ENCODE results near the gene EPS8.

DNA sequence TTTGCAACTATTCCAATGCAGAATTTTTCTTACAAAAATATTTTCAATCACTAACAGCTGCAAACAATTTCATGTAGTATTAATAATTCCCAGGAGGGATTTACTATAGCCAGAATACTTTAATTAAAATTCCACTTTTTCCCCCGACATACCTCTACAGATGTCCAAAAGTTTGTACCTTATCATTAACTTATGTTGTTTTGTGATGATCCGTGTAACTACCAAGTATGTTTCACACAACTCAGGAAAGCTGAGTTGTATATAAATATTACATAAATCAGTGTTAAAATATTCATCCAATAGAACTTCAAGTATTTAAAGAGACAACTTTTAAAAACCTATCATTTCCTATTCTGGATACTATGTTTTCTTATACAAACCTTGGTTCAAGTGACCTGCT lies 2.4 kb downstream of the EPS8 start:
- TF ChIP-seq, protein P1, sequence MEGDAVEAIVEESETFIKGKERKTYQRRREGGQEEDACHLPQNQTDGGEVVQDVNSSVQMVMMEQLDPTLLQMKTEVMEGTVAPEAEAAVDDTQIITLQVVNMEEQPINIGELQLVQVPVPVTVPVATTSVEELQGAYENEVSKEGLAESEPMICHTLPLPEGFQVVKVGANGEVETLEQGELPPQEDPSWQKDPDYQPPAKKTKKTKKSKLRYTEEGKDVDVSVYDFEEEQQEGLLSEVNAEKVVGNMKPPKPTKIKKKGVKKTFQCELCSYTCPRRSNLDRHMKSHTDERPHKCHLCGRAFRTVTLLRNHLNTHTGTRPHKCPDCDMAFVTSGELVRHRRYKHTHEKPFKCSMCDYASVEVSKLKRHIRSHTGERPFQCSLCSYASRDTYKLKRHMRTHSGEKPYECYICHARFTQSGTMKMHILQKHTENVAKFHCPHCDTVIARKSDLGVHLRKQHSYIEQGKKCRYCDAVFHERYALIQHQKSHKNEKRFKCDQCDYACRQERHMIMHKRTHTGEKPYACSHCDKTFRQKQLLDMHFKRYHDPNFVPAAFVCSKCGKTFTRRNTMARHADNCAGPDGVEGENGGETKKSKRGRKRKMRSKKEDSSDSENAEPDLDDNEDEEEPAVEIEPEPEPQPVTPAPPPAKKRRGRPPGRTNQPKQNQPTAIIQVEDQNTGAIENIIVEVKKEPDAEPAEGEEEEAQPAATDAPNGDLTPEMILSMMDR (IDR thresholded peaks at IDR 0.05; ENCODE audit: low read length) = no peak
- no peak for TF ChIP-seq EZH2phosphoT487 (IDR thresholded peaks at IDR 0.05; ENCODE audit: low read length)
- no peak for TF ChIP-seq EZH2 (optimal IDR thresholded peaks at IDR 0.05; ENCODE audit: low read depth, low read length)

Data from MM.1S (cell line).